IMR-90 (cell line): ENCODE measurements around the gene SS18L1. TPM values are rescaled to one million over a fixed set of nuclear protein-coding genes. Genes with fewer than 3 reads are reported as not detected.

Experiments used
- ATAC-seq: fragments of 200-7000 bp; cut with Tn5 transposase; 2 replicates; pipeline ENCODE4 v1.9.1; 2020; ENCODE audit warnings: low read depth, mild to moderate bottlenecking, moderate library complexity
- BruUV-seq: library from RNA; stranded (reverse); fragments of 400-500 nt; replicated peaks from 2 replicates; lab custom pipeline; 2021; lab: Mats Ljungman, UMichigan
- CTCF ChIA-PET: fragments of 300-600 bp; formaldehyde crosslinking; extraction: SDS; loops from one replicate; lab custom pipeline; 2021; ENCODE audit warnings: antibody characterized with exemption; lab: Yijun Ruan, JAX
- POLR2A ChIA-PET: fragments of 300-600 bp; sonication (Branson Sonifier 250); formaldehyde crosslinking; loops from one replicate; lab custom pipeline; 2022; ENCODE audit warnings: antibody characterized with exemption; ENCODE audit not compliant: unreplicated experiment; lab: Charles Lee
- DNase-seq: peaks from one replicate; pipeline ENCODE4 v3.0.0; 2013
- H2AFZ ChIP-seq: replicated peaks from 2 replicates; pipeline ENCODE3; 2013; ENCODE audit warnings: low read length, mild to moderate bottlenecking; ENCODE audit not compliant: poor library complexity
- H2AK5ac ChIP-seq: 2 replicates; pipeline ENCODE4 v1.6.1; 2013; ENCODE audit warnings: low read depth, low read length, inconsistent platforms
- H2AK9ac ChIP-seq: replicated peaks from 2 replicates; pipeline ENCODE3; 2013; ENCODE audit warnings: mild to moderate bottlenecking, low read depth, low read length, moderate library complexity; ENCODE audit not compliant: poor library complexity
- H2BK120ac ChIP-seq: 2 replicates; pipeline ENCODE4 v1.6.1; 2013; ENCODE audit warnings: low read depth, low read length, inconsistent platforms
- H2BK15ac ChIP-seq: 3 replicates; pipeline ENCODE4 v1.6.1; 2013; ENCODE audit warnings: low read depth, low read length, inconsistent platforms
- H2BK20ac ChIP-seq: 2 replicates; pipeline ENCODE4 v1.6.1; 2013; ENCODE audit warnings: low read depth, mild to moderate bottlenecking, inconsistent platforms, low read length, moderate library complexity
- H2BK5ac ChIP-seq: 2 replicates; pipeline ENCODE4 v1.6.1; 2013; ENCODE audit warnings: mild to moderate bottlenecking, low read depth, low read length, inconsistent platforms; ENCODE audit not compliant: poor library complexity, severe bottlenecking
- H3K14ac ChIP-seq: replicated peaks from 2 replicates; pipeline ENCODE4 v1.6.1; 2013; ENCODE audit warnings: low read depth, low read length, inconsistent platforms
- H3K18ac ChIP-seq: 2 replicates; pipeline ENCODE4 v1.6.1; 2013; ENCODE audit warnings: low read depth, low read length, control low read depth
- H3K23ac ChIP-seq: 2 replicates; pipeline ENCODE4 v1.6.1; 2013; ENCODE audit warnings: low read depth, low read length, inconsistent platforms
- H3K27ac ChIP-seq: 2 replicates; pipeline ENCODE4 v1.5.1; 2013; ENCODE audit warnings: mild to moderate bottlenecking, control low read depth, low read length; ENCODE audit not compliant: insufficient read depth
- H3K27me3 ChIP-seq: 2 replicates; pipeline ENCODE4 v1.6.1; 2013; ENCODE audit warnings: low read length; ENCODE audit not compliant: control insufficient read depth, insufficient read depth
- H3K36me3 ChIP-seq: 2 replicates; pipeline ENCODE4 v1.6.1; 2013; ENCODE audit warnings: low read length, mixed read lengths; ENCODE audit not compliant: control insufficient read depth, insufficient read depth
- H3K4ac ChIP-seq: 2 replicates; pipeline ENCODE4 v1.6.1; 2013; ENCODE audit warnings: low read depth, low read length, inconsistent platforms
- H3K4me1 ChIP-seq: 2 replicates; pipeline ENCODE4 v1.6.1; 2013; ENCODE audit warnings: low read length, mixed read lengths; ENCODE audit not compliant: control insufficient read depth, insufficient read depth
- H3K4me2 ChIP-seq: 2 replicates; pipeline ENCODE4 v1.6.1; 2013; ENCODE audit warnings: low read depth, mild to moderate bottlenecking, control low read depth, low read length, moderate library complexity
- H3K4me3 ChIP-seq: 2 replicates; pipeline ENCODE4 v1.5.1; 2013; ENCODE audit warnings: low read depth, mild to moderate bottlenecking, control low read depth, low read length, moderate library complexity; ENCODE audit not compliant: insufficient read depth
- H3K56ac ChIP-seq: 2 replicates; pipeline ENCODE4 v1.6.1; 2013; ENCODE audit warnings: low read length, inconsistent platforms; ENCODE audit not compliant: insufficient read depth; ENCODE audit errors: extremely low read depth
- H3K79me1 ChIP-seq, 2 experiments: 2 replicates each; pipeline ENCODE4 v1.6.1; 2013; ENCODE audit warnings: low read length in 2 of 2, inconsistent platforms in 1 of 2, low read depth in 1 of 2
- H3K9ac ChIP-seq: 2 replicates; pipeline ENCODE4 v1.6.1; 2013; ENCODE audit warnings: low read depth, low read length, control low read depth
- H3K9me1 ChIP-seq: 2 replicates; pipeline ENCODE4 v1.6.1; 2013; ENCODE audit warnings: low read length, inconsistent platforms; ENCODE audit not compliant: insufficient read depth
- H3K9me3 ChIP-seq: 2 replicates; pipeline ENCODE4 v1.6.1; 2013; ENCODE audit warnings: low read length; ENCODE audit not compliant: control insufficient read depth, insufficient read depth
- H4K20me1 ChIP-seq: 2 replicates; pipeline ENCODE4 v1.6.1; 2013; ENCODE audit warnings: low read length, inconsistent platforms; ENCODE audit not compliant: insufficient read depth
- H4K5ac ChIP-seq: 2 replicates; pipeline ENCODE4 v1.6.1; 2013; ENCODE audit warnings: mild to moderate bottlenecking, low read depth, low read length, control low read depth
- H4K8ac ChIP-seq, 2 experiments: 2 replicates each; pipeline ENCODE4 v1.6.1; 2013; ENCODE audit warnings: low read depth in 2 of 2, low read length in 2 of 2, control low read depth in 1 of 2, inconsistent platforms in 1 of 2
- H4K91ac ChIP-seq: 2 replicates; pipeline ENCODE4 v1.6.1; 2013; ENCODE audit warnings: low read depth, low read length, inconsistent platforms; ENCODE audit not compliant: insufficient read depth
- BHLHE40 ChIP-seq: fragments of 150-350 bp; IDR thresholded peaks from 2 replicates; pipeline ENCODE4 v1.6.1; 2016; ENCODE audit warnings: mild to moderate bottlenecking, low read depth, low read length
- CEBPB ChIP-seq: IDR thresholded peaks from 2 replicates; pipeline ENCODE4 v1.6.1; 2012; ENCODE audit warnings: low read depth, low read length, improper control_type of control experiment
- CHD1 ChIP-seq: IDR thresholded peaks from 2 replicates; pipeline ENCODE4 v1.6.1; 2012; ENCODE audit warnings: low read depth, low read length, improper control_type of control experiment
- CTCF ChIP-seq: conservative IDR thresholded peaks from 2 replicates; pipeline ENCODE4 v1.5.1; 2012; ENCODE audit warnings: mild to moderate bottlenecking, low read depth, low read length, improper control_type of control experiment
- ELK1 ChIP-seq: fragments of 150-350 bp; IDR thresholded peaks from 2 replicates; pipeline ENCODE4 v1.6.1; 2016; ENCODE audit warnings: low read depth, mild to moderate bottlenecking, low read length, moderate library complexity, borderline replicate concordance
- FOS ChIP-seq: fragments of 150-350 bp; IDR thresholded peaks from 2 replicates; pipeline ENCODE4 v1.6.1; 2016; ENCODE audit warnings: low read depth, low read length
- MAFK ChIP-seq: IDR thresholded peaks from 2 replicates; pipeline ENCODE4 v1.6.1; 2012; ENCODE audit warnings: low read depth, low read length, improper control_type of control experiment
- MAZ ChIP-seq: IDR thresholded peaks from 2 replicates; pipeline ENCODE4 v1.6.1; 2012; ENCODE audit warnings: low read depth, mild to moderate bottlenecking, low read length, improper control_type of control experiment, moderate library complexity, borderline replicate concordance
- MXI1 ChIP-seq: IDR thresholded peaks from 2 replicates; pipeline ENCODE4 v1.6.1; 2012; ENCODE audit warnings: low read depth, mild to moderate bottlenecking, low read length, moderate library complexity, borderline replicate concordance
- NFE2L2 ChIP-seq: fragments of 150-350 bp; IDR thresholded peaks from 2 replicates; pipeline ENCODE4 v1.6.1; 2016; ENCODE audit warnings: low read depth, mild to moderate bottlenecking, low read length
- POLR2A ChIP-seq: IDR thresholded peaks from 2 replicates; pipeline ENCODE4 v1.6.1; 2012; ENCODE audit warnings: mild to moderate bottlenecking, low read depth, low read length
- RAD21 ChIP-seq: IDR thresholded peaks from 2 replicates; pipeline ENCODE4 v1.6.1; 2012; ENCODE audit warnings: low read length, improper control_type of control experiment
- RCOR1 ChIP-seq: IDR thresholded peaks from 2 replicates; pipeline ENCODE4 v1.6.1; 2012; ENCODE audit warnings: mild to moderate bottlenecking, low read length, improper control_type of control experiment; ENCODE audit not compliant: insufficient replicate concordance
- RFX5 ChIP-seq: IDR thresholded peaks from 2 replicates; pipeline ENCODE4 v1.8.0; 2012; ENCODE audit warnings: low read depth, mild to moderate bottlenecking, low read length, moderate library complexity
- SMC3 ChIP-seq: fragments of 150-350 bp; IDR thresholded peaks from 2 replicates; pipeline ENCODE4 v1.6.1; 2016; ENCODE audit warnings: low read depth, mild to moderate bottlenecking, antibody characterized with exemption, low read length, moderate library complexity
- USF2 ChIP-seq: fragments of 150-350 bp; IDR thresholded peaks from 2 replicates; pipeline ENCODE4 v1.6.1; 2017; ENCODE audit warnings: mild to moderate bottlenecking, antibody characterized with exemption, low read length, low read depth
- WGBS, 2 experiments: methylation state at CpG; one replicate each; pipeline versions ENCODE4 v1.1.5 to v1.1.7; 2013; ENCODE audit warnings: missing lambda C conversion rate in 2 of 2; ENCODE audit not compliant: insufficient read length in 1 of 2; ENCODE audit errors: extremely low coverage in 2 of 2; 5-methylcytosine and 5-hydroxymethylcytosine counted together
- dilution Hi-C: fragments of 300-500 bp; cut with HindIII; formaldehyde crosslinking; loops from one replicate; pipeline ENCODE4 v1.14.3; 2018; ENCODE audit warnings: low sequenced_read_pairs; ENCODE audit not compliant: unreplicated experiment
- in situ Hi-C: fragments of 300-500 bp; cut with MboI; formaldehyde crosslinking; loops from 3 replicates; pipeline ENCODE4 v1.14.3; 2019; ENCODE audit warnings: low sequenced_read_pairs, inconsistent platforms, mixed read lengths
- intact Hi-C: fragments of 100-400 bp; cut with micrococcal nuclease; formaldehyde crosslinking; loops from 2 replicates; pipeline ENCODE4 v1.10.0; 2022
- polyA plus RNA-seq, 3 experiments: library from polyadenylated mRNA; depleted of rRNA; stranded (reverse); fragments of >200 nt; gene quantifications; 2 replicates each; pipeline ENCODE4 v1.2.3, GENCODE V29; 2012; ENCODE audit warnings: low replicate concordance in 1 of 3
- total RNA-seq: library from RNA; depleted of rRNA; stranded (reverse); fragments of >200 nt; gene quantifications from 2 replicates; pipeline ENCODE4 v1.2.3, GENCODE V29; 2012

The SS18L1 gene
- total and polyA plus RNA-seq, 2 of the 4 experiments (the other 2 are of a cell fraction): 8.1 to 12.2 TPM

GRCh38 chr20:62231292-62231691, 87.7 kb downstream of the SS18L1 start:
- no peak overlapping the region for H3K56ac ChIP-seq
- ATAC-seq: no peak
- H3K4me2 ChIP-seq: no peak overlapping the region
- H3K79me1 ChIP-seq: no peaks in the 10 kb centered on the region
- no peak overlapping the region for H2AK9ac ChIP-seq
- H3K23ac ChIP-seq: no peak overlapping the region
- dilution Hi-C loops: no loop called here
- H2BK15ac ChIP-seq: no peak overlapping the region
- H2AFZ ChIP-seq: no peak overlapping the region
- H4K8ac ChIP-seq: no peak overlapping the region
- no peak overlapping the region for H4K5ac ChIP-seq
- H4K91ac ChIP-seq: no peak overlapping the region
- H2BK5ac ChIP-seq: no peak overlapping the region
- H3K9me3 ChIP-seq: peaks cover 4% of the 10 kb centered on the region
- no peak overlapping the region for H2BK20ac ChIP-seq
- 64% methylated on average over 3 of the region's 6 CpGs; no CpG with 5 or more reads in 1 of the 2 experiments for WGBS, 2 experiments
- BruUV-seq: no TSS peak
- H3K14ac ChIP-seq: no peak overlapping the region
- ChIA-PET POLR2A (no interaction called here), CTCF (no interaction called here)
- in situ Hi-C loops: no loop called here
- H3K4ac ChIP-seq: no peak overlapping the region
- H3K27ac ChIP-seq: no peak overlapping the region
- H3K27me3 ChIP-seq: peaks cover 43% of the 10 kb centered on the region
- H3K36me3 ChIP-seq: no peaks in the 10 kb centered on the region
- H4K20me1 ChIP-seq: peaks cover 4% of the 10 kb centered on the region; the same call in 1 of the 2 replicates
- TF ChIP-seq RFX5: no peak
- no peak for TF ChIP-seq MAZ
- TF ChIP-seq CTCF: no peak
- TF ChIP-seq NFE2L2: no peak
- TF ChIP-seq MAFK: no peak
- TF ChIP-seq POLR2A: no peak
- TF ChIP-seq CEBPB: no peak
- no peak for TF ChIP-seq CHD1
- TF ChIP-seq SMC3: no peak
- no peak for TF ChIP-seq USF2
- no peak for TF ChIP-seq ELK1
- no peak for TF ChIP-seq MXI1
- TF ChIP-seq FOS: no peak
- TF ChIP-seq RCOR1: no peak
- TF ChIP-seq RAD21: no peak
- TF ChIP-seq BHLHE40: no peak
- DNase-seq: no peak
- no peak overlapping the region for H2AK5ac ChIP-seq
- no peak overlapping the region for H3K9ac ChIP-seq
- intact Hi-C loops: no loop called here
- H3K4me3 ChIP-seq: no peak overlapping the region
- no peaks in the 10 kb centered on the region for H3K9me1 ChIP-seq
- no peak overlapping the region for H2BK120ac ChIP-seq
- H3K18ac ChIP-seq: no peak overlapping the region
- H3K4me1 ChIP-seq: no peaks in the 10 kb centered on the region
